Neural crest cell (in vitro differentiated cells): Measurements from ENCODE around the gene RGS4. TPM values are rescaled to one million over a fixed set of nuclear protein-coding genes. Genes with fewer than 3 reads are reported as not detected.
A peak's percentile ranks its signal among the peaks of the same experiment; 100 is the strongest.

Source experiments
- DNase-seq: peaks from one replicate; pipeline ENCODE4 v3.0.0; 2021; ENCODE audit warnings: low read depth, mixed read lengths, low spot score
- H3K27ac Mint-ChIP-seq: one replicate; pipeline ENCODE4 v1.8.0; 2021; ENCODE audit warnings: mild to moderate bottlenecking, mixed read lengths; ENCODE audit not compliant: unreplicated experiment
- H3K27me3 Mint-ChIP-seq: 2 replicates; pipeline ENCODE4 v1.8.0; 2021; ENCODE audit warnings: low read depth, mild to moderate bottlenecking, mixed read lengths
- H3K36me3 Mint-ChIP-seq: 2 replicates; pipeline ENCODE4 v1.8.0; 2021; ENCODE audit warnings: low read depth, mild to moderate bottlenecking, mixed read lengths
- H3K4me1 Mint-ChIP-seq: 2 replicates; pipeline ENCODE4 v1.8.0; 2021; ENCODE audit warnings: mixed read lengths
- H3K4me3 Mint-ChIP-seq: one replicate; pipeline ENCODE4 v1.8.0; 2021; ENCODE audit warnings: mild to moderate bottlenecking, mixed read lengths
- H3K9me3 Mint-ChIP-seq: 2 replicates; pipeline ENCODE4 v1.8.0; 2021; ENCODE audit warnings: mixed read lengths
- total RNA-seq: library from RNA; stranded (reverse); gene quantifications from 2 replicates; pipeline ENCODE4 v1.2.1, GENCODE V29; 2021
- TF ChIP-seq, protein P1 (sequence below): fragments of 200-600 bp; sonication (generic); conservative IDR thresholded peaks from 2 replicates; pipeline ENCODE4 v1.5.0; 2021; ENCODE audit warnings: antibody characterized with exemption, mild to moderate bottlenecking

Gene RGS4
- total RNA-seq, 1 donor from 2014 or later: 0.75 TPM

DNA sequence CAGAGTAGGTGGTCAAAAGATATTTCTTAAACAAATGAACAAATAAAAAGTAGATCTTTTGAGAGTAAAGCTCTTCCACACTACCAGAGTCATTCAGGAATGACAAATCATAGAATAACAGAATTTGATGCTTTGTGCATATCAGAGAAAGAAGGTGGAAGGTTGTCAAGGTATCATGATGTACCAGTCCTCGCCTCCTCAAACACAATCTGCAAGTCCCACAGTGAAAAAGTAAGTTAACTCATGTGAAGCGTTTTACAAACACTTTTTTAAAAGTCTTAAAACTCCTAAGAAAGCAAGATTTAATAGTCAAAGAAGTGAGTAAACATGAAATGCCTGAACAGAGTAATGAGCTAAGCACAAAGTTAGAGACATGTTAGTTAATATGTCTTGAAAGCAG is 2.5 kb upstream of the RGS4 start:
- peaks cover 27% of the 10 kb centered on the region for H3K27me3 Mint-ChIP-seq
- TF ChIP-seq, protein P1, sequence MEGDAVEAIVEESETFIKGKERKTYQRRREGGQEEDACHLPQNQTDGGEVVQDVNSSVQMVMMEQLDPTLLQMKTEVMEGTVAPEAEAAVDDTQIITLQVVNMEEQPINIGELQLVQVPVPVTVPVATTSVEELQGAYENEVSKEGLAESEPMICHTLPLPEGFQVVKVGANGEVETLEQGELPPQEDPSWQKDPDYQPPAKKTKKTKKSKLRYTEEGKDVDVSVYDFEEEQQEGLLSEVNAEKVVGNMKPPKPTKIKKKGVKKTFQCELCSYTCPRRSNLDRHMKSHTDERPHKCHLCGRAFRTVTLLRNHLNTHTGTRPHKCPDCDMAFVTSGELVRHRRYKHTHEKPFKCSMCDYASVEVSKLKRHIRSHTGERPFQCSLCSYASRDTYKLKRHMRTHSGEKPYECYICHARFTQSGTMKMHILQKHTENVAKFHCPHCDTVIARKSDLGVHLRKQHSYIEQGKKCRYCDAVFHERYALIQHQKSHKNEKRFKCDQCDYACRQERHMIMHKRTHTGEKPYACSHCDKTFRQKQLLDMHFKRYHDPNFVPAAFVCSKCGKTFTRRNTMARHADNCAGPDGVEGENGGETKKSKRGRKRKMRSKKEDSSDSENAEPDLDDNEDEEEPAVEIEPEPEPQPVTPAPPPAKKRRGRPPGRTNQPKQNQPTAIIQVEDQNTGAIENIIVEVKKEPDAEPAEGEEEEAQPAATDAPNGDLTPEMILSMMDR: no peak
- H3K4me3 Mint-ChIP-seq: no peak overlapping the region

DNA sequence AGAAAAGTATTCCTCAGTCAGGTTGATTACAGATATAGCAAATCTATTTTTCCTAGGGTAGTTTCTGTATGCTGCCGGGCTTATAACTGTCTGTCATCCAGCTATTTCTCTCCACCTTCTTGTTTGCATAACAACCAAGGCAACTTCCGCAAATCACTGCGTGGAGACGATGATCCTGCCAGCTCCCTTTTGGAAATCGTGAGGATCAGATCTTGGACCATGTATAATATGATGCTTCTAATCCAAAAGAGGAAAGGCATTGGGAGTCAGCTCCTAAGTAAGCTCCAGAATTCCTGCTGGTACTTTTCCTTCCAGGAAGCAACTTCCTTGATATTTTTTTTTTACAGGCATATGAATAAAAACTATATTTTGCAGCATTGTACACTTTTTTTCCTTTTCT is 445 bp upstream of the RGS4 start:
- Mint-ChIP-seq H3K27me3 (peaks cover 33% of the 10 kb centered on the region), H3K4me3 (peak overlapping the region; percentile 81), H3K27ac (no peak overlapping the region)

More for the DNA sequence above, 2.5 kb upstream of the RGS4 start:
- Mint-ChIP-seq H3K4me1 (peaks cover 22% of the 10 kb centered on the region), H3K27ac (no peak overlapping the region), H3K36me3 (no peaks in the 10 kb centered on the region), H3K9me3 (no peaks in the 10 kb centered on the region)
- DNase-seq: no peak

GRCh38 chr1:163069655-163070277 is 605 bp downstream of the RGS4 start:
- Mint-ChIP-seq H3K36me3 (no peaks in the 10 kb centered on the region), H3K27ac (no peak overlapping the region), H3K27me3 (peaks cover 35% of the 10 kb centered on the region), H3K9me3 (no peaks in the 10 kb centered on the region), H3K4me1 (peaks cover 15% of the 10 kb centered on the region), H3K4me3 (peak overlapping the region; percentile 81)
- TF ChIP-seq, protein P1: no peak
- no peak for DNase-seq

More for the DNA sequence above, 445 bp upstream of the RGS4 start:
- peaks cover 16% of the 10 kb centered on the region for H3K4me1 Mint-ChIP-seq
- no peaks in the 10 kb centered on the region for H3K36me3 Mint-ChIP-seq
- DNase-seq: no peak
- no peaks in the 10 kb centered on the region for H3K9me3 Mint-ChIP-seq
- TF ChIP-seq, protein P1: no peak

DNA sequence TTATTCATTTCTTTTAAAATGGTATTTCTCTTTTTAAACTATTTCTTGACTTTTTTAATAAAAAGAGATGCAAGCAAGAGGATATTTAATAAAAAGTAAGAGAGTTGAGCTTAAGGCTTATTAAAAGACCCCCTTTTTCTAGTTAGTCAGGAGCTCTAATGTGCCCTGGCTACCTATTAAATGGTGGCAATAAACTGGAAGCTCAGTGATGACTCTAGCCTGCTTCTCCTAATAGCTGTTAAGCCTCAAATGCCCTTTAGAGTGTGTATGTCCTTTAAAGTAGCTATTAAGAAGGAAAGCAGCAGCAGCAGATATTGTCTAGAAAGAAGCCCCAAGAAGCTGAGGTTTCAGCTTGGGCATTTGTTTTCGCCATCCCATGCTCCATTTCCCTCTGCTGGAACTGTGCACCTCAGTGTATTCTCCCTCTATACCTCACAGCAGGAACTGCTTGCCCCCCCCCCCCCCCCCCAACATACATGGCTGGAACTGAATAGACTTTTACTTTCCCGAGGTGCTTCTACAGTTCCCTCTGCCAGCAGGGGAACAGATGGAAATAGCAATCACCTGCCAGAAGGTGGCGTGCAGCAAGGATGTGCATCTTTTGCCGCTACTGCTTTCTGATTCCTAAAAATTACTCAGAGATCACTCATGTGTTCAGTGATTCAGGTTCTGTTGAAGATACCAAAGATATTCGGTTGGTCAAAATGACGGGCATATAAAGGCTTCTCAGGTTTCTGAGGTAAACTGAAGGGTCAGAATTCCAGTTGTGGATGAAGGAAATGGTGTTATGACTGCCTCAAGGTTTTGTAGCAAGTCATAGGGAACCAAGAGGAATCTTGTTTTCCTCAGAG is 2.5 kb downstream of the RGS4 start:
- peaks cover 15% of the 10 kb centered on the region for H3K4me1 Mint-ChIP-seq
- H3K9me3 Mint-ChIP-seq: no peaks in the 10 kb centered on the region
- H3K27ac Mint-ChIP-seq: no peak overlapping the region
- peak overlapping the region; percentile 14 for H3K4me3 Mint-ChIP-seq
- H3K36me3 Mint-ChIP-seq: no peaks in the 10 kb centered on the region
- peaks cover 35% of the 10 kb centered on the region for H3K27me3 Mint-ChIP-seq
- DNase-seq: peak; percentile 60
- TF ChIP-seq, protein P1: peak; percentile 76

- peaks cover 15% of the 10 kb centered on the region for H3K4me1 Mint-ChIP-seq
- DNase-seq: no peak
- TF ChIP-seq, protein P1: no peak
- no peaks in the 10 kb centered on the region for H3K9me3 Mint-ChIP-seq
- H3K36me3 Mint-ChIP-seq: no peaks in the 10 kb centered on the region
- H3K4me3 Mint-ChIP-seq: no peak overlapping the region
- H3K27ac Mint-ChIP-seq: no peak overlapping the region
- peaks cover 35% of the 10 kb centered on the region for H3K27me3 Mint-ChIP-seq
Observed at GRCh38 chr1:163072658-163073057, 3.5 kb downstream of the RGS4 start.
